GM19395 (cell line): ENCODE results near the gene ETDC.
"Not testable (repeated sequence)": the region's sequence is repeated elsewhere in the genome, so short reads cannot be mapped to it uniquely, and the experiment has no call there.

Experiments
- ATAC-seq: cut with Tn5 transposase; IDR thresholded peaks from one replicate; pipeline ENCODE4 v1.9.1; 2021; ENCODE audit warnings: mild to moderate bottlenecking, moderate library complexity; ENCODE audit not compliant: unreplicated experiment

Gene ETDC

GRCh38 chrX:135309430-135309923 lies at the start of gene ETDC:
TSS of gene ETDC (plus strand) at chrX:135309480. CDS start at chrX:135309480, 0 bp downstream.
- no peak for ATAC-seq

DNA sequence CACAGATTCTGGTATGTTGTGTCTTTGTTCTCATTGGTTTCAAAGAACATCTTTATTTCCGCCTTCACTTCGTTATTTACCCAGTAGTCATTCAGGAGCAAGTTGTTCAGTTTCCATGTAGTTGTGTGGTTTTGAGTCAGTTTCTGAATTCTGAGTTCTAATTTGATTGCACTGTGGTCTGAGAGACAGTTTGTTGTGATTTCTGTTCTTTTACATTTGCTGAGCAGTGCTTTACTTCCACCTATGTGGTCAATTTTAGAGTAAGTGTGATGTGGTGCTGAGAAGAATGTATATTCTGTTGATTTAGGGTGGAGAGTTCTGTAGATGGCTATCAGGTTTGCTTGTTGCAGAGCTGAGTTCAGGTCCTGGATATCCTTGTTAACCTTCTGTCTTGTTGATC lies 48.3 kb upstream of the ETDC start:
- ATAC-seq: not testable (repeated sequence)

GRCh38 chrX:135263376-135263775 lies 45.9 kb upstream of the ETDC start:
- ATAC-seq: not testable (repeated sequence)

- ATAC-seq: no peak
Measured at GRCh38 chrX:135264206-135264605, 45.1 kb upstream of the ETDC start.

DNA sequence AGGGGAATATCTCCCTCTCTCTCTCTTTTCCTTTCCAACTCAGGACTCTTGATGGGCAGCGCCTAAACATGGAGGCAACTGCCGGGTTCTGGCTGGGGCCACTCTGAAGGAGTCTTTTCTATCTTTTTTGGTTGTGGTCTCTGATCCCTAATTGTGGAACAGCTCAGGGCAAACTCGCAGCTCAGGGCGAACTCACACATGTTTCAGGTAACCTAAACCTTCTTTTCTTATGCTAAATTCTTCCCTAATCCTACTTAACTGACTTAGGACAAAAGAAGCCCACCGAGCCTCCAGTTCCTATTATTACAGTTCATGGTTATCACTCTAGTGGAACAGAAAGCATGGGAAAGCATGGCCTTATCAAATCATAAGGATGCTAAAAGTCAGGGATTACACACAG lies 36.1 kb upstream of the ETDC start:
- no peak for ATAC-seq

- ATAC-seq: no peak
Measured at GRCh38 chrX:135275973-135276372, 33.3 kb upstream of the ETDC start.

GRCh38 chrX:135287266-135287823 lies 21.9 kb upstream of the ETDC start:
- no peak for ATAC-seq

DNA sequence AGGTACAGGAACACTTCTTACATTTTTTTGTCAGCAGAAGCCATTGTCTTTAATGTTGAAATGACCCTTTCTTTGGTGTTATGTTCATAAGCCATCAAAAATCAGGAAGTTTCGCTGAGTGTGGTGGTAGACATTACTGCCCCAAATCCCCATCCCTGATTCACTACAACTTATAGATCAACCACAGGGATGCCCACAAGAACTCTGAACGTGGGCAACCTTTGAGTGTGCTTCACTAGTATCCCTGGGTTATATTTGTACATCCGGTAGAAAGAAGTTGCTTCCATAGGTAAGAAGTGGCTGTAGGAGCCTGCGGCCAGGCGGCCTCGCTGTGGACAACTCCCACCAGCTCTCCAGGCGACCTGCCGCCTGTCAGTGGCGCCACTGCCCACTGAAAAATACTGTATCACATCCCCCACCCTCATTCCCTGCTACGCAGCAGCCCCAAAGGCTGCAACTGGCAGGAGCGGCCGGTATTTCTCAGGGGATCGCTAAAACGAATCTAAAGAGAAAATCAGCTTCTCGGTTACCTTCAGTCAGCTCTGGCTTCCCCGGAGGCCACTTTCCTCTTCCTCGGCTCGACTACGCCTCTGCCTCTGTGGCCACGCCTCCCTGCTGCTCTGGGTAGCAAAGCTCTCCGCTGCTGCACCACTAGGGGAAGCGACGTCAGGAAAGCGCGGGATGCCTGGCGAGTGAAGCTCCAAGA lies 13.9 kb upstream of the ETDC start:
- ATAC-seq: peak; percentile 100

- peak; percentile 73 for ATAC-seq
Measured at GRCh38 chrX:135295944-135296305, 13.4 kb upstream of the ETDC start.

- ATAC-seq: no peak
Measured at GRCh38 chrX:135302269-135302873, 6.9 kb upstream of the ETDC start.

GRCh38 chrX:135304741-135305140 lies 4.5 kb upstream of the ETDC start:
- ATAC-seq: no peak

DNA sequence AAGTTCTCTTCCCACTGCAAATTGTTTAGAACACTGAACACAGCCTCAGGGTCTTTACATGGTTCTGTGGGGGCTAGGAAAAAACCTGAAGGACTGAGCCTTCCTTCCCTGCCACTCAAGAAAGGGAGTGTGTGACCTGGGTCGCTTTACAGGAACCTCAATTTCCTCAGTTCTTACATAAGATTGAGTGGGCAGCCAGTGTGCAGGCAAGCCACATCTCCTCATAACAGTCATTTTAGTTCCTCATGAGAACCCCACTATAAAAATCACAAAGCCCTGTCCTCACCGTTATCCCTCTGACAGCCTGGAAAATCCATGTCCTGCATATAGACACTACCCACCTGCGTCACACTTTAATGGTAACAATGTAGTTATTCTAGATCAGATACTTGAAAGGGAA lies 2.1 kb upstream of the ETDC start:
- no peak for ATAC-seq

- ATAC-seq: no peak
Measured at GRCh38 chrX:135308345-135308855, 880 bp upstream of the ETDC start.

- no peak for ATAC-seq
Measured at GRCh38 chrX:135315864-135316263, 6.6 kb downstream of the ETDC start.

DNA sequence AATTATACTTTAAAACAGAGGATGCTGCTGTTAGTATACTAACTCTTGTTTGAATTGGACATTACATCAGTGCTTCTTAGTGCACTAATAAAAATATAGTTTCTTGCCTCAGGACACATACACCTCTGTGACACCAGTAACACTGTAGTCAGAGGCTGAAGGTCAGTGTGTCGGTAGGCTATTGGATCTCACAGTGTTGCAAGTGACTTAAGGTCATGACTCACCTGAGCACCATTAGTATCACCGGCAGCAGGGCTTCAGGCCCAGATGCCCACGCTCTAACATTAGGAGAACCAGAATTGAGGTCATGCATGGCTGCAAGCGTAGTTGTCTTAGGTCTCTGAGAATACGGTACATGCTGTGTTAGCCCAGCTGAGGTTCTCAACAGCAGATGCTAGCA lies 15.2 kb downstream of the ETDC start:
- no peak for ATAC-seq

GRCh38 chrX:135325036-135325818 lies 15.9 kb downstream of the ETDC start:
- not testable (repeated sequence) for ATAC-seq

DNA sequence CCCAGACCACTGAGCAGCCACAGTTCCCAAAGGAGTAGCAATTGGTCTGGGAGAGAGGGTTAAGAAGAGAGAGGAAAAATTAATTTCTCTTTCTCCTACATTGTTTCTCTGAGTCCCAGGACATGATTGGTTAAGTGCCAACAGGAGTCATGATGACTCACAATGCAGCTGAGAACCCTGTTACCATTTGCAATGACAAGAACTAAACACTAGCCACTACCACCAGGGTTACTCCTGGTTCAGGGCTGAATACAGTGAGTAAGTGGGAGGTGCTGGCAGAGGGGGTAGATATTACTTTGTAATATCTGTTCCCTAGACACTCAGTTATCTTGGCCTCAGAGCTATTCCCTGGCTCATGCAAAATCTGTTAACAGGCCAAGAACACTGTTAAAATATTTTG lies 18.0 kb downstream of the ETDC start:
- no peak for ATAC-seq

- ATAC-seq: no peak
Measured at GRCh38 chrX:135328421-135329005, 19.2 kb downstream of the ETDC start.

GRCh38 chrX:135330706-135331105 lies 21.4 kb downstream of the ETDC start:
- no peak for ATAC-seq

DNA sequence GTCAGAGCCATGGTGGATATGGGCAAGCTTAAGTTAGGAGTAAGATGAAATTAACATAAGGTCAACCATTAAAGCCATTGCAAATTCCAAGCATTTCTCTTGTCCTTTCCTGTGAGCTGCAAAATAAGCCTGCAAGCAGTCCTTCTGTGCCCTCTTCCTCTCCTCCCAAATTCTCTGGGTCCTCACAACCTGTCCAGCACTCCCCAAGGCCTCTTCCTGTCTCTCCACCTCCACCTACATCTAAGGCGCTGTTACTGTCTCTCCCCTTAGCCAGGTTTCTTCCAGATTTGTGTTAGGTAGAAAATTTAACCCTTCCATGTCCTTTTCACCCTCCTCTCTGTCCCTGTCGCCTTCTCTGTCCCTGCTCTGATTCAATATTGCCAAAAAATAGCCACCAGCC lies 22.2 kb downstream of the ETDC start:
- no peak for ATAC-seq

GRCh38 chrX:135340831-135341230 lies 31.6 kb downstream of the ETDC start:
- ATAC-seq: no peak
